ENCODE results near the gene TMEM150C. TPM values are rescaled to one million over a fixed set of nuclear protein-coding genes. Genes with fewer than 3 reads are reported as not detected.

Gene TMEM150C
- total RNA-seq, 1 experiment from 2014 or later, result 2.7 TPM

DNA sequence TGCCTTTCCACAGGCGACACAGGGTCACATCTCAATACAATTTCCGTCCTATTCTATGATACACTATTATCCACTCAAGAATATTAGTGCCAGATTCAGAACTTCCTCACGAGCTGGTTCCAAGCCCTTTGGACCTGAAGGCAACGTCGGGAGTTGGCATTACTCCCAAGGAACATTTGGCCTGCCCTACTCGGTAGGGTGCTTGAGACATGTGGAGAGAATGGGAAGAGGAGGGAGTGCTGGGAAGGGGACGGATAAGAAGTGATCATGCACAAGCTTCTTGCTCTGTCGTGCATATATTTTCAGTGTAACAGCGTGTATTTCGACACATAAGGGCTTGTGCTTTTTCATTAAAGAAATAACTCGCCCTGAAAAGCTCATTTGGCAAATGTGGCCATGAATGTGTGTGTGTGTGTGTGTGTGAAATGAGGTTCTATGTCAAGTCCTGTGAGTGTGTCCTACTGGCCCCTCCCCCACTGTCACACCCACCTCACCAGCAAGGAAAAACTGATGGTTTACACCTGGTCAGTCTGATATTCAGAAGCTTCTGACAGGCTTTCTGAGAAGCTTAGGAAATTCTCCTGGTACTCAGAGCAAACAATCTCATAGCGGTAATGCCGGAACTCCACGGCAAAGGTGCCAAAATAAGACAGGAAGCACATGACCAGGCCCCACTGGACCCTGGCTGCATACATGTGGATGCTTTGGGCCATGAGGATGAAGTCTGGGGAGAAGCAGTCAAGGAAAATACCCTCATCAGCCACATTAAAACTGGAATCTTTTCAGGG, 76.6 kb downstream of the TMEM150C start:
- Histone ChIP-seq H2BK12ac (ENCODE audit: insufficient read length, low read depth, low read length) (no peak overlapping the region), H3K4me1 (ENCODE audit: insufficient read depth, low read length) (no peaks in the 10 kb centered on the region), H3K27ac (ENCODE audit: insufficient read length, low read depth, low read length) (no peak overlapping the region), H2BK20ac (ENCODE audit: low read depth, low read length, poor library complexity, severe bottlenecking) (no peak overlapping the region), H4K5ac (ENCODE audit: insufficient read length, low read depth, low read length) (no peak overlapping the region), H3K4ac (ENCODE audit: low read depth, low read length) (no peak overlapping the region), H4K8ac (replicated peaks; ENCODE audit: insufficient read length, low read depth, low read length) (no peak overlapping the region), H3K23me2 (ENCODE audit: insufficient read length, low read depth, low read length, poor library complexity, severe bottlenecking) (no peaks in the 10 kb centered on the region), H3K14ac (ENCODE audit: insufficient read depth, low read length) (no peak overlapping the region), H3K23ac (ENCODE audit: insufficient read length, low read depth, low read length) (no peak overlapping the region), H3K79me2 (ENCODE audit: insufficient read depth, low read length) (no peaks in the 10 kb centered on the region), H2BK120ac (ENCODE audit: low read depth, low read length, poor library complexity, severe bottlenecking) (no peak overlapping the region), H2BK15ac (ENCODE audit: low read depth, low read length) (no peak overlapping the region), H2AK5ac (ENCODE audit: insufficient read length, low read length) (no peak overlapping the region), H3T11ph (ENCODE audit: low read length) (no peak overlapping the region), H3K27me3 (ENCODE audit: insufficient read depth, low read length) (no peaks in the 10 kb centered on the region), H3K9ac (ENCODE audit: extremely low read depth, insufficient read length, low read length) (no peak overlapping the region), H2AFZ (ENCODE audit: low read length) (no peak overlapping the region), H4K20me1 (ENCODE audit: control insufficient read depth, insufficient read depth, insufficient read length) (no peaks in the 10 kb centered on the region), H3K56ac (ENCODE audit: insufficient read length, low read depth, low read length) (no peak overlapping the region), H3K79me1 (ENCODE audit: insufficient read depth, low read depth, low read length, poor library complexity, severe bottlenecking) (no peaks in the 10 kb centered on the region), H3K18ac (ENCODE audit: insufficient read length, low read depth, low read length) (no peak overlapping the region), H3K9me3 (ENCODE audit: control insufficient read depth, low read depth, low read length) (no peaks in the 10 kb centered on the region), H2BK5ac (ENCODE audit: insufficient read length, low read length) (no peak overlapping the region), H3K4me2 (ENCODE audit: insufficient read depth, insufficient read length, low read length) (no peak overlapping the region), H4K91ac (ENCODE audit: insufficient read length, low read depth, low read length) (no peak overlapping the region)
- Mint-ChIP-seq H3K4me1 (peaks cover 10 to 19% of the 10 kb centered on the region in 2 experiments), H3K27ac (no peak overlapping the region), H3K27me3 (ENCODE audit: low read depth) (no peaks in the 10 kb centered on the region), H3K4me3 (no peak overlapping the region), H3K9me3 (no peaks in the 10 kb centered on the region), H3K36me3 (ENCODE audit: insufficient read depth in 1 of 3, low read depth in 3 of 3) (no peaks in the 10 kb centered on the region; a peak in 1 of 7 replicates)
- no peak for DNase-seq
- TF ChIP-seq, protein P1, sequence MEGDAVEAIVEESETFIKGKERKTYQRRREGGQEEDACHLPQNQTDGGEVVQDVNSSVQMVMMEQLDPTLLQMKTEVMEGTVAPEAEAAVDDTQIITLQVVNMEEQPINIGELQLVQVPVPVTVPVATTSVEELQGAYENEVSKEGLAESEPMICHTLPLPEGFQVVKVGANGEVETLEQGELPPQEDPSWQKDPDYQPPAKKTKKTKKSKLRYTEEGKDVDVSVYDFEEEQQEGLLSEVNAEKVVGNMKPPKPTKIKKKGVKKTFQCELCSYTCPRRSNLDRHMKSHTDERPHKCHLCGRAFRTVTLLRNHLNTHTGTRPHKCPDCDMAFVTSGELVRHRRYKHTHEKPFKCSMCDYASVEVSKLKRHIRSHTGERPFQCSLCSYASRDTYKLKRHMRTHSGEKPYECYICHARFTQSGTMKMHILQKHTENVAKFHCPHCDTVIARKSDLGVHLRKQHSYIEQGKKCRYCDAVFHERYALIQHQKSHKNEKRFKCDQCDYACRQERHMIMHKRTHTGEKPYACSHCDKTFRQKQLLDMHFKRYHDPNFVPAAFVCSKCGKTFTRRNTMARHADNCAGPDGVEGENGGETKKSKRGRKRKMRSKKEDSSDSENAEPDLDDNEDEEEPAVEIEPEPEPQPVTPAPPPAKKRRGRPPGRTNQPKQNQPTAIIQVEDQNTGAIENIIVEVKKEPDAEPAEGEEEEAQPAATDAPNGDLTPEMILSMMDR (conservative IDR thresholded peaks at IDR 0.05), result no peak
- no CpG with 5 or more reads among the region's 14 CpGs for WGBS (ENCODE audit: extremely low coverage, insufficient read length, low lambda C conversion rate)
